WTC11 (cell line): Measurements from ENCODE around the gene ARHGAP26.

Experiments
- CREB1 ChIP-seq: sonication (generic); formaldehyde crosslinking; IDR thresholded peaks from 2 replicates; pipeline ENCODE4 v1.8.0; 2023; ENCODE audit warnings: mild to moderate bottlenecking, missing genetic modification reagents
- CREM ChIP-seq: sonication (generic); formaldehyde crosslinking; IDR thresholded peaks from 2 replicates; pipeline ENCODE4 v1.8.1; 2022; ENCODE audit warnings: mild to moderate bottlenecking, missing genetic modification reagents, moderate library complexity
- ELF4 ChIP-seq: sonication (generic); formaldehyde crosslinking; IDR thresholded peaks from 2 replicates; pipeline ENCODE4 v1.8.1; 2022; ENCODE audit warnings: low read depth, mild to moderate bottlenecking, moderate library complexity, missing genetic modification reagents
- EMX1 ChIP-seq: fragments of 250-450 bp; sonication (Bioruptor Pico); IDR thresholded peaks from 2 replicates; pipeline ENCODE4 v1.8.0; 2021; ENCODE audit warnings: mild to moderate bottlenecking
- GRHL2 ChIP-seq: fragments of 250-450 bp; sonication (Bioruptor Pico); IDR thresholded peaks from 2 replicates; pipeline ENCODE4 v1.8.0; 2022; ENCODE audit warnings: mild to moderate bottlenecking, moderate library complexity; ENCODE audit not compliant: insufficient replicate concordance, severe bottlenecking
- IRF2 ChIP-seq: sonication (generic); formaldehyde crosslinking; IDR thresholded peaks from 2 replicates; pipeline ENCODE4 v1.8.0; 2022; ENCODE audit warnings: low read depth, missing genetic modification reagents, borderline replicate concordance
- NR1H2 ChIP-seq: sonication (generic); formaldehyde crosslinking; IDR thresholded peaks from 2 replicates; pipeline ENCODE4 v1.9.0; 2021; ENCODE audit warnings: mild to moderate bottlenecking, moderate library complexity, missing genetic modification reagents
- SP1 ChIP-seq: sonication (generic); formaldehyde crosslinking; conservative IDR thresholded peaks from 2 replicates; pipeline ENCODE4 v1.8.1; 2022; ENCODE audit warnings: missing genetic modification reagents
- ZNF138 ChIP-seq: sonication (generic); formaldehyde crosslinking; conservative IDR thresholded peaks from 2 replicates; pipeline ENCODE4 v1.8.1; 2022; ENCODE audit warnings: mild to moderate bottlenecking, moderate library complexity, missing genetic modification reagents
- TF ChIP-seq, protein P1 (sequence below): fragments of 250-450 bp; sonication (Bioruptor Pico); IDR thresholded peaks from 2 replicates; pipeline ENCODE4 v1.8.0; 2021; ENCODE audit warnings: mild to moderate bottlenecking
- TF ChIP-seq, protein P2 (sequence below): sonication (generic); formaldehyde crosslinking; conservative IDR thresholded peaks from 2 replicates; pipeline ENCODE4 v1.8.1; 2023; ENCODE audit warnings: mild to moderate bottlenecking, low read depth, missing genetic modification reagents, moderate library complexity
- TF ChIP-seq, protein P3 (sequence below): fragments of 200-600 bp; IDR thresholded peaks from 2 replicates; pipeline ENCODE4 v1.8.0; 2022; ENCODE audit warnings: antibody characterized with exemption
- TF ChIP-seq, protein P4 (sequence below): sonication (generic); formaldehyde crosslinking; IDR thresholded peaks from 2 replicates; pipeline ENCODE4 v1.8.1; 2023; ENCODE audit warnings: mild to moderate bottlenecking, missing genetic modification reagents, moderate library complexity
- TF ChIP-seq, protein P5 (sequence below): sonication (generic); formaldehyde crosslinking; IDR thresholded peaks from 2 replicates; pipeline ENCODE4 v1.8.1; 2022; ENCODE audit warnings: low read depth, mild to moderate bottlenecking, moderate library complexity, missing genetic modification reagents, borderline replicate concordance

DNA sequence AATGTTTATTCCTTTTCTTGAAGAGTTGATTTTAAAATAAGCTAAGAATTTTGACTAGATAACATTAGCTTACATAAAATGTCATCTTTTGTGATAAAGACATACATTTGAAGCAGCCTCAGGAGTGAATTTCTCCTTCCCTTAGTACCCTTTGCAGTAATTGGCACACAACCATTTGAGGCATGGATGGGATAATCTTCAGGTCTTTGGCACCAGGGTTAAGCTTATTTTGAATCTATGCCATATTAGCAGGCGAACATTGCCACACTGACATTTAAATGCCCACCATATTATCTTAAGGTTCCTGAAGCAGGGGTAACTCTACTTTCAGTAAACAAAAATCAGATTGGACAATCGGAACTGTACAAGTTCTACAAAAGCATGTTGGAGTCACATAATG is 507.4 kb downstream of the ARHGAP26 start:
- TF ChIP-seq, protein P1, sequence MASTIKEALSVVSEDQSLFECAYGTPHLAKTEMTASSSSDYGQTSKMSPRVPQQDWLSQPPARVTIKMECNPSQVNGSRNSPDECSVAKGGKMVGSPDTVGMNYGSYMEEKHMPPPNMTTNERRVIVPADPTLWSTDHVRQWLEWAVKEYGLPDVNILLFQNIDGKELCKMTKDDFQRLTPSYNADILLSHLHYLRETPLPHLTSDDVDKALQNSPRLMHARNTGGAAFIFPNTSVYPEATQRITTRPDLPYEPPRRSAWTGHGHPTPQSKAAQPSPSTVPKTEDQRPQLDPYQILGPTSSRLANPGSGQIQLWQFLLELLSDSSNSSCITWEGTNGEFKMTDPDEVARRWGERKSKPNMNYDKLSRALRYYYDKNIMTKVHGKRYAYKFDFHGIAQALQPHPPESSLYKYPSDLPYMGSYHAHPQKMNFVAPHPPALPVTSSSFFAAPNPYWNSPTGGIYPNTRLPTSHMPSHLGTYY (CRISPR knock-in tag): no peak
- TF ChIP-seq, protein P2, sequence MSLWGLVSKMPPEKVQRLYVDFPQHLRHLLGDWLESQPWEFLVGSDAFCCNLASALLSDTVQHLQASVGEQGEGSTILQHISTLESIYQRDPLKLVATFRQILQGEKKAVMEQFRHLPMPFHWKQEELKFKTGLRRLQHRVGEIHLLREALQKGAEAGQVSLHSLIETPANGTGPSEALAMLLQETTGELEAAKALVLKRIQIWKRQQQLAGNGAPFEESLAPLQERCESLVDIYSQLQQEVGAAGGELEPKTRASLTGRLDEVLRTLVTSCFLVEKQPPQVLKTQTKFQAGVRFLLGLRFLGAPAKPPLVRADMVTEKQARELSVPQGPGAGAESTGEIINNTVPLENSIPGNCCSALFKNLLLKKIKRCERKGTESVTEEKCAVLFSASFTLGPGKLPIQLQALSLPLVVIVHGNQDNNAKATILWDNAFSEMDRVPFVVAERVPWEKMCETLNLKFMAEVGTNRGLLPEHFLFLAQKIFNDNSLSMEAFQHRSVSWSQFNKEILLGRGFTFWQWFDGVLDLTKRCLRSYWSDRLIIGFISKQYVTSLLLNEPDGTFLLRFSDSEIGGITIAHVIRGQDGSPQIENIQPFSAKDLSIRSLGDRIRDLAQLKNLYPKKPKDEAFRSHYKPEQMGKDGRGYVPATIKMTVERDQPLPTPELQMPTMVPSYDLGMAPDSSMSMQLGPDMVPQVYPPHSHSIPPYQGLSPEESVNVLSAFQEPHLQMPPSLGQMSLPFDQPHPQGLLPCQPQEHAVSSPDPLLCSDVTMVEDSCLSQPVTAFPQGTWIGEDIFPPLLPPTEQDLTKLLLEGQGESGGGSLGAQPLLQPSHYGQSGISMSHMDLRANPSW (CRISPR knock-in tag): no peak
- TF ChIP-seq, protein P3, sequence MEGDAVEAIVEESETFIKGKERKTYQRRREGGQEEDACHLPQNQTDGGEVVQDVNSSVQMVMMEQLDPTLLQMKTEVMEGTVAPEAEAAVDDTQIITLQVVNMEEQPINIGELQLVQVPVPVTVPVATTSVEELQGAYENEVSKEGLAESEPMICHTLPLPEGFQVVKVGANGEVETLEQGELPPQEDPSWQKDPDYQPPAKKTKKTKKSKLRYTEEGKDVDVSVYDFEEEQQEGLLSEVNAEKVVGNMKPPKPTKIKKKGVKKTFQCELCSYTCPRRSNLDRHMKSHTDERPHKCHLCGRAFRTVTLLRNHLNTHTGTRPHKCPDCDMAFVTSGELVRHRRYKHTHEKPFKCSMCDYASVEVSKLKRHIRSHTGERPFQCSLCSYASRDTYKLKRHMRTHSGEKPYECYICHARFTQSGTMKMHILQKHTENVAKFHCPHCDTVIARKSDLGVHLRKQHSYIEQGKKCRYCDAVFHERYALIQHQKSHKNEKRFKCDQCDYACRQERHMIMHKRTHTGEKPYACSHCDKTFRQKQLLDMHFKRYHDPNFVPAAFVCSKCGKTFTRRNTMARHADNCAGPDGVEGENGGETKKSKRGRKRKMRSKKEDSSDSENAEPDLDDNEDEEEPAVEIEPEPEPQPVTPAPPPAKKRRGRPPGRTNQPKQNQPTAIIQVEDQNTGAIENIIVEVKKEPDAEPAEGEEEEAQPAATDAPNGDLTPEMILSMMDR: no peak
- no peak for TF ChIP-seq ZNF138
- TF ChIP-seq, protein P4, sequence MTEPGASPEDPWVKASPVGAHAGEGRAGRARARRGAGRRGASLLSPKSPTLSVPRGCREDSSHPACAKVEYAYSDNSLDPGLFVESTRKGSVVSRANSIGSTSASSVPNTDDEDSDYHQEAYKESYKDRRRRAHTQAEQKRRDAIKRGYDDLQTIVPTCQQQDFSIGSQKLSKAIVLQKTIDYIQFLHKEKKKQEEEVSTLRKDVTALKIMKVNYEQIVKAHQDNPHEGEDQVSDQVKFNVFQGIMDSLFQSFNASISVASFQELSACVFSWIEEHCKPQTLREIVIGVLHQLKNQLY (CRISPR knock-in tag): no peak
- TF ChIP-seq, protein P5, sequence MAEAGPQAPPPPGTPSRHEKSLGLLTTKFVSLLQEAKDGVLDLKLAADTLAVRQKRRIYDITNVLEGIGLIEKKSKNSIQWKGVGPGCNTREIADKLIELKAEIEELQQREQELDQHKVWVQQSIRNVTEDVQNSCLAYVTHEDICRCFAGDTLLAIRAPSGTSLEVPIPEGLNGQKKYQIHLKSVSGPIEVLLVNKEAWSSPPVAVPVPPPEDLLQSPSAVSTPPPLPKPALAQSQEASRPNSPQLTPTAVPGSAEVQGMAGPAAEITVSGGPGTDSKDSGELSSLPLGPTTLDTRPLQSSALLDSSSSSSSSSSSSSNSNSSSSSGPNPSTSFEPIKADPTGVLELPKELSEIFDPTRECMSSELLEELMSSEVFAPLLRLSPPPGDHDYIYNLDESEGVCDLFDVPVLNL (CRISPR knock-in tag): no peak
- no peak for TF ChIP-seq CREB1 (CRISPR knock-in tag)
- TF ChIP-seq EMX1 (CRISPR knock-in tag): no peak
- TF ChIP-seq GRHL2 (CRISPR knock-in tag): no peak
- no peak for TF ChIP-seq SP1 (CRISPR knock-in tag)
- TF ChIP-seq ELF4 (CRISPR knock-in tag): no peak
- TF ChIP-seq IRF2 (CRISPR knock-in tag): no peak
- TF ChIP-seq CREM (CRISPR knock-in tag): no peak
- no peak for TF ChIP-seq NR1H2 (CRISPR knock-in tag)
